HepG2 (cell line): ENCODE data around the gene NEK6. TPM values are rescaled to one million over a fixed set of nuclear protein-coding genes. Genes with fewer than 3 reads are reported as not detected.

Source experiments
- ATAC-seq: fragments of 200-7000 bp; cut with Tn5 transposase; 3 replicates; pipeline ENCODE4 v1.9.1; 2020; ENCODE audit warnings: mild to moderate bottlenecking, moderate library complexity
- BruUV-seq: library from RNA; stranded (reverse); fragments of 400-500 nt; replicated peaks from 2 replicates; lab custom pipeline; 2021; lab: Mats Ljungman, UMichigan
- CTCF ChIA-PET: fragments of 300-600 bp; formaldehyde crosslinking; extraction: SDS; loops from one replicate; lab custom pipeline; 2021; ENCODE audit warnings: low total read pairs, inconsistent platforms, low intra/inter-chr PET ratio; lab: Yijun Ruan, JAX
- POLR2A ChIA-PET: fragments of 350-600 bp; sonication (Branson Sonifier 250); formaldehyde crosslinking; loops from one replicate; lab custom pipeline; 2020; ENCODE audit warnings: antibody characterized with exemption, inconsistent platforms; lab: Yijun Ruan, JAX
- DNase-seq: peaks from one replicate; pipeline ENCODE4 v3.0.0-alpha.2; 2015; ENCODE audit warnings: low spot score
- FAIRE-seq: peaks from 3 replicates; lab custom pipeline; 2011; peaks lifted over from hg19 to GRCh38; lab: Jason Lieb, UNC
- H2AFZ ChIP-seq: one replicate; pipeline ENCODE4 v1.6.1; 2011; ENCODE audit warnings: low read length, inconsistent platforms
- H3K27ac ChIP-seq: fragments of 300-600 bp; 3 replicates; pipeline ENCODE4 v1.8.0; 2011; ENCODE audit warnings: mixed run types, mild to moderate bottlenecking, mixed read lengths, low read length, inconsistent platforms; ENCODE audit not compliant: insufficient read depth; ENCODE audit errors: extremely low read length
- H3K27me3 ChIP-seq, 2 experiments: fragments of 200-600 bp in 1 of 2; 2 replicates in 1 of 2; 3 replicates in 1 of 2; pipeline versions ENCODE4 v1.6.0 to v1.8.0; 2011; ENCODE audit warnings: low read length in 2 of 2, mild to moderate bottlenecking in 2 of 2, moderate library complexity in 2 of 2, inconsistent platforms in 1 of 2; ENCODE audit not compliant: insufficient read depth in 2 of 2, control insufficient read depth in 1 of 2
- H3K36me3 ChIP-seq, 2 experiments: fragments of 200-600 bp in 1 of 2; replicated peaks in 1 of 2; 2 replicates in 1 of 2; 3 replicates in 1 of 2; pipeline versions ENCODE4 v1.5.1 to v1.8.0; 2011; ENCODE audit warnings: low read length in 2 of 2, inconsistent platforms in 1 of 2; ENCODE audit not compliant: insufficient read depth in 2 of 2, control insufficient read depth in 1 of 2
- H3K4me1 ChIP-seq: 2 replicates; pipeline ENCODE4 v1.5.1; 2012; ENCODE audit warnings: low read length, inconsistent platforms; ENCODE audit not compliant: insufficient read depth
- H3K4me2 ChIP-seq: 2 replicates; pipeline ENCODE4 v1.6.0; 2011; ENCODE audit warnings: low read depth, low read length, inconsistent platforms
- H3K4me3 ChIP-seq, 3 experiments: fragments of 200-600 bp in 1 of 3; sonication (generic), shearing (Covaris generic) in 1 of 3; replicated peaks in 1 of 3; 2 replicates each; pipeline ENCODE4 v1.5.1; 2011 to 2016; ENCODE audit warnings: low read length in 3 of 3, inconsistent platforms in 2 of 3, low read depth in 2 of 3, mild to moderate bottlenecking in 2 of 3, control low read depth in 1 of 3, mixed read lengths in 1 of 3; ENCODE audit not compliant: insufficient read depth in 1 of 3
- H3K79me2 ChIP-seq: one replicate; pipeline ENCODE4 v1.6.1; 2011; ENCODE audit warnings: low read length, inconsistent platforms; ENCODE audit not compliant: insufficient read depth
- H3K9ac ChIP-seq: 2 replicates; pipeline ENCODE4 v1.6.0; 2011; ENCODE audit warnings: mild to moderate bottlenecking, low read depth, low read length, inconsistent platforms; ENCODE audit not compliant: insufficient read depth
- H3K9me3 ChIP-seq: 2 replicates; pipeline ENCODE4 v1.5.1; 2012; ENCODE audit warnings: mild to moderate bottlenecking, low read length
- H4K20me1 ChIP-seq: 2 replicates; pipeline ENCODE4 v1.6.0; 2011; ENCODE audit warnings: inconsistent platforms, mild to moderate bottlenecking, low read length, moderate library complexity; ENCODE audit not compliant: insufficient read depth
- BHLHE40 ChIP-seq: IDR thresholded peaks from 2 replicates; pipeline ENCODE4 v1.6.1; 2011; ENCODE audit warnings: low read length, improper control_type of control experiment
- EZH2 ChIP-seq: conservative IDR thresholded peaks from 2 replicates; pipeline ENCODE4 v1.6.1; 2012; ENCODE audit warnings: mild to moderate bottlenecking, low read depth, low read length, moderate library complexity
- IRF1 ChIP-seq: sonication (generic); formaldehyde crosslinking; IDR thresholded peaks from 2 replicates; pipeline ENCODE4 v1.4.0; 2020; ENCODE audit warnings: low read depth, mild to moderate bottlenecking, missing genetic modification reagents
- JARID2 ChIP-seq: sonication (generic); formaldehyde crosslinking; IDR thresholded peaks from 2 replicates; pipeline ENCODE4 v1.8.1; 2023; ENCODE audit warnings: missing genetic modification reagents, inconsistent platforms; ENCODE audit not compliant: insufficient replicate concordance
- KLF6 ChIP-seq: IDR thresholded peaks from 2 replicates; pipeline ENCODE4 v1.8.0; 2016; ENCODE audit warnings: missing biosample characterization, missing genetic modification reagents
- NFKB2 ChIP-seq: sonication (generic); formaldehyde crosslinking; IDR thresholded peaks from 2 replicates; pipeline ENCODE4 v1.4.0; 2020; ENCODE audit warnings: missing genetic modification reagents, borderline replicate concordance
- NR2F6 ChIP-seq, 2 experiments: IDR thresholded peaks; 2 replicates each; pipeline ENCODE4 v1.6.1; 2016; ENCODE audit warnings: antibody characterized with exemption in 1 of 2, mild to moderate bottlenecking in 1 of 2
- RFX1 ChIP-seq: fragments of 450-650 bp; IDR thresholded peaks from 2 replicates; pipeline ENCODE4 v1.6.1; 2017
- RORA ChIP-seq: sonication (generic); formaldehyde crosslinking; IDR thresholded peaks from 2 replicates; pipeline ENCODE4 v1.5.0; 2020; ENCODE audit warnings: mild to moderate bottlenecking, missing genetic modification reagents, moderate library complexity
- SALL2 ChIP-seq: sonication (generic); formaldehyde crosslinking; IDR thresholded peaks from 2 replicates; pipeline ENCODE4 v1.8.1; 2023; ENCODE audit warnings: mild to moderate bottlenecking, missing genetic modification reagents, inconsistent platforms
- SOX5 ChIP-seq: IDR thresholded peaks from 2 replicates; pipeline ENCODE4 v1.6.1; 2016; ENCODE audit warnings: borderline replicate concordance
- SP4 ChIP-seq: sonication (generic); formaldehyde crosslinking; IDR thresholded peaks from 2 replicates; pipeline ENCODE4 v1.8.1; 2023; ENCODE audit warnings: mild to moderate bottlenecking, missing genetic modification reagents
- TCF12 ChIP-seq, 2 experiments: fragments of 450-650 bp in 1 of 2; sonication (generic) in 1 of 2; formaldehyde crosslinking in 1 of 2; IDR thresholded peaks; 2 replicates each; pipeline versions ENCODE4 v1.6.1 to v1.8.0; 2017 to 2022; ENCODE audit warnings: antibody characterized with exemption in 1 of 2, mild to moderate bottlenecking in 1 of 2, missing genetic modification reagents in 1 of 2, moderate library complexity in 1 of 2
- U2AF2 ChIP-seq: fragments of 200-400 bp; formaldehyde crosslinking; IDR thresholded peaks from 2 replicates; pipeline ENCODE4 v1.6.1; 2017; ENCODE audit warnings: low read depth, mild to moderate bottlenecking, low read length
- ZHX2 ChIP-seq, 2 experiments: sonication (generic) in 1 of 2; formaldehyde crosslinking in 1 of 2; IDR thresholded peaks; 2 replicates each; pipeline versions ENCODE4 v1.6.1 to v1.9.0; 2014 to 2022; ENCODE audit warnings: antibody characterized with exemption in 1 of 2, borderline replicate concordance in 1 of 2, inconsistent platforms in 1 of 2, low read depth in 1 of 2, missing genetic modification reagents in 1 of 2
- ZNF567 ChIP-seq: sonication (generic); formaldehyde crosslinking; IDR thresholded peaks from 2 replicates; pipeline ENCODE4 v1.8.1; 2023; ENCODE audit warnings: mild to moderate bottlenecking, missing genetic modification reagents, borderline replicate concordance
- ZNF644 ChIP-seq: IDR thresholded peaks from 2 replicates; pipeline ENCODE4 v1.6.1; 2016; ENCODE audit warnings: low read depth
- WGBS: methylation state at CpG from one replicate; pipeline ENCODE4 v1.1.6; 2017; ENCODE audit warnings: low lambda C conversion rate; 5-methylcytosine and 5-hydroxymethylcytosine counted together
- in situ Hi-C: cut with HindIII; loops from 2 replicates; pipeline ENCODE4 v1.10.0; 2017; ENCODE audit warnings: low pct_unique_long_range_greater_than_20kb; ENCODE audit not compliant: extremely low pct_ligation_motif_present
- intact Hi-C: fragments of 100-400 bp; cut with micrococcal nuclease; formaldehyde crosslinking; loops from one replicate; pipeline ENCODE4 v1.10.0; 2022; ENCODE audit not compliant: unreplicated experiment
- polyA plus RNA-seq, 8 experiments: library from polyadenylated mRNA; depleted of rRNA in 3 of 8; stranded (reverse) in 7 of 8; unstranded in 1 of 8; fragments of >200 nt; fragmentation: Illumina TruSeq in 4 of 8; extraction: Trizol in 4 of 8; gene quantifications; 2 replicates each; pipeline versions ENCODE4 v1.2.1 to v1.2.3, GENCODE V29; 2011 to 2016; ENCODE audit warnings: low read depth in 4 of 8, missing spikeins in 1 of 8, mixed read lengths in 1 of 8; ENCODE audit not compliant: insufficient read depth in 1 of 8
- total RNA-seq, 5 experiments: library from RNA; depleted of rRNA; stranded (reverse); fragments of >200 nt; fragmentation: Illumina TruSeq; extraction: Trizol; gene quantifications; 2 replicates each; pipeline ENCODE4 v1.2.3, GENCODE V29; 2016; ENCODE audit warnings: low read depth in 1 of 5

The NEK6 gene
- total and polyA plus RNA-seq, 2 of the 13 experiments (the other 11 are each of a cell fraction or from before 2014, with no cell fraction given), result 30.4 to 119 TPM

- Histone ChIP-seq H3K9ac (no peak overlapping the region), H3K79me2 (peaks cover 75% of the 10 kb centered on the region), H2AFZ (no peak overlapping the region), H3K9me3 (no peaks in the 10 kb centered on the region), H3K4me2 (no peak overlapping the region), H3K27me3 (no peaks in the 10 kb centered on the region), H4K20me1 (peaks cover 3% of the 10 kb centered on the region; the same call in 1 of the 2 replicates), H3K4me1 (peaks cover 42% of the 10 kb centered on the region), H3K27ac (peak overlapping the region; percentile 19), H3K36me3 (peaks cover 8 to 9% of the 10 kb centered on the region in 2 experiments; a peak in 3 of 5 replicates), H3K4me3 (no peak overlapping the region)
- POLR2A ChIA-PET, result no interaction called here
- FAIRE-seq, result no peak
- CTCF ChIA-PET, result no interaction called here
- in situ Hi-C loops (no loop called here), intact Hi-C loops (loop anchor here (2.0 kb wide), 1 partner anchor 16 kb away; no protein-coding TSS in a partner anchor)
- 77% methylated on average over 9 of the region's 9 CpGs for WGBS
- no TSS peak for BruUV-seq
- no peak for ATAC-seq
- DNase-seq, result peak; percentile 30
- TF ChIP-seq RORA (CRISPR knock-in tag), result no peak
- no peak for TF ChIP-seq ZHX2 (IDR thresholded peaks at IDR 0.05; ENCODE audit: low read depth)
- TF ChIP-seq ZHX2 (CRISPR knock-in tag; IDR thresholded peaks at IDR 0.05; ENCODE audit: borderline replicate concordance), result no peak
- TF ChIP-seq RFX1, result no peak
- no peak for TF ChIP-seq TCF12 (IDR thresholded peaks at IDR 0.05)
- no peak for TF ChIP-seq TCF12 (CRISPR knock-in tag; IDR thresholded peaks at IDR 0.05)
- TF ChIP-seq SALL2 (CRISPR knock-in tag), result no peak
- peak; percentile 22; the same call in 1 of the 2 replicates for TF ChIP-seq NR2F6 (IDR thresholded peaks at IDR 0.05)
- no peak for TF ChIP-seq NR2F6 (CRISPR knock-in tag; IDR thresholded peaks at IDR 0.05)
- no peak for TF ChIP-seq KLF6
- TF ChIP-seq SOX5 (CRISPR knock-in tag), result no peak
- no peak for TF ChIP-seq BHLHE40
- 0 out of 2 replicates have a peak, but pooled peaks have one; percentile 26 for TF ChIP-seq ZNF644 (CRISPR knock-in tag)
- TF ChIP-seq EZH2, result no peak
- no peak for TF ChIP-seq SP4 (CRISPR knock-in tag)
- TF ChIP-seq ZNF567, result no peak
- TF ChIP-seq U2AF2, result no peak
- no peak for TF ChIP-seq JARID2
- TF ChIP-seq NFKB2 (CRISPR knock-in tag), result no peak
- no peak for TF ChIP-seq IRF1 (CRISPR knock-in tag)
Observed at GRCh38 chr9:124370896-124371582, 113.3 kb downstream of the NEK6 start.
